Gastroesophageal sphincter (tissue), 3 donors: ENCODE results near the gene CAMK1D.

Experiments
- EP300 ChIP-seq: sonication (generic); formaldehyde crosslinking; IDR thresholded peaks from one replicate; pipeline ENCODE4 v1.6.1; 2017; ENCODE audit warnings: antibody characterized with exemption, mild to moderate bottlenecking
- POLR2A ChIP-seq, 2 donors: fragments of 450-650 bp; IDR thresholded peaks; one replicate each; pipeline ENCODE4 v1.6.1; 2017; ENCODE audit warnings: antibody characterized with exemption in 2 of 2, mild to moderate bottlenecking in 2 of 2, moderate library complexity in 1 of 2
- TF ChIP-seq, protein P1 (sequence below), 4 experiments: fragments of 200-600 bp in 2 of 4; fragments of 450-650 bp in 2 of 4; sonication (generic) in 1 of 4; IDR thresholded peaks; one replicate each; pipeline ENCODE4 v1.5.1; 2017 to 2019; ENCODE audit warnings: antibody characterized with exemption in 4 of 4, mild to moderate bottlenecking in 2 of 4, moderate library complexity in 2 of 4

DNA sequence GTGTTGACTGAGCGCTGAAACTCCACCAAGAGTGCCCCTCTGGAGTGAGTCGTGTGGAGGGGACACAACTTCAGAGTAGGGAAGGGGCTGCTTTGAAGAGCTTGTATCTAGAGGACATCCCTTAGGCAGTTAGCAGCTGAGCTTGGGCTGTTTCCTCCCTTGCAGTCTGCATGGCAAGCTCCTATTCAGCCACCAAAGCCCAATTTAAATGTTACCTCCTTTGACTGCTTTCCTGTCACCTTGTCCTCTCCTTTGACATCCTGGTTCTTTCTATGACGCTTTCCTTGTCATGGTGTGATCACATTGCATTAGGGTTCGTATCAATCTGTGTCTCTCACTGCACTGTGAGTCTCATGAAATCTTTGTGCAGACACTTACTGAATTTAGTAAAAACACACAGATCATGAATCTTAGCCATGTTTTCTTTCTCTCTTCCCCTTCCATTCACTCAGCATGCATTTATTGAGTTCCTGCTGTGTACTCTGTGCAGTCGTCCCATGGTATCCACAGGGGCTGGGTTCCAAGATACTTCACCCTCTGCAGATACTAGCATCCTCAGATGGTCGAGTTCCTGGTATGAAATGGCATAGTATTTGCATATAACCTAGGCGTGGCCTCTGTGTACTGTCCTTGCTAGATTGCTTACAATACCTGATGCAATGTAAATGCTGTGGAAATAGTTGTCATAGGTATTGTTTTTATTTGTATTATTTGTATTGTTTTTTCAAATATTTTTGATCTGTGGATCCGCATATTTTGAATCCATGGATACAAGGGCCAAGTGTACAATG, 423.6 kb downstream of the CAMK1D start:
- no peak for TF ChIP-seq EP300
- TF ChIP-seq, protein P1, sequence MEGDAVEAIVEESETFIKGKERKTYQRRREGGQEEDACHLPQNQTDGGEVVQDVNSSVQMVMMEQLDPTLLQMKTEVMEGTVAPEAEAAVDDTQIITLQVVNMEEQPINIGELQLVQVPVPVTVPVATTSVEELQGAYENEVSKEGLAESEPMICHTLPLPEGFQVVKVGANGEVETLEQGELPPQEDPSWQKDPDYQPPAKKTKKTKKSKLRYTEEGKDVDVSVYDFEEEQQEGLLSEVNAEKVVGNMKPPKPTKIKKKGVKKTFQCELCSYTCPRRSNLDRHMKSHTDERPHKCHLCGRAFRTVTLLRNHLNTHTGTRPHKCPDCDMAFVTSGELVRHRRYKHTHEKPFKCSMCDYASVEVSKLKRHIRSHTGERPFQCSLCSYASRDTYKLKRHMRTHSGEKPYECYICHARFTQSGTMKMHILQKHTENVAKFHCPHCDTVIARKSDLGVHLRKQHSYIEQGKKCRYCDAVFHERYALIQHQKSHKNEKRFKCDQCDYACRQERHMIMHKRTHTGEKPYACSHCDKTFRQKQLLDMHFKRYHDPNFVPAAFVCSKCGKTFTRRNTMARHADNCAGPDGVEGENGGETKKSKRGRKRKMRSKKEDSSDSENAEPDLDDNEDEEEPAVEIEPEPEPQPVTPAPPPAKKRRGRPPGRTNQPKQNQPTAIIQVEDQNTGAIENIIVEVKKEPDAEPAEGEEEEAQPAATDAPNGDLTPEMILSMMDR (IDR thresholded peaks at IDR 0.05): no peak
- no peak for TF ChIP-seq POLR2A (IDR thresholded peaks at IDR 0.05)
